A549 (cell line): ENCODE data around the gene CCDC85C. TPM values are rescaled to one million over a fixed set of nuclear protein-coding genes. Genes with fewer than 3 reads are reported as not detected.

Experiments used
- ATAC-seq, 2 experiments: fragments of 200-7000 bp in 1 of 2; fragments of >200 bp in 1 of 2; cut with Nextera tagmentation in 1 of 2; cut with Tn5 transposase in 1 of 2; 3 replicates each; pipeline versions ENCODE4 v1.8.0 to v1.9.1; 2018 to 2020; ENCODE audit warnings: mild to moderate bottlenecking in 1 of 2, moderate library complexity in 1 of 2
- CTCF ChIA-PET: fragments of 300-600 bp; sonication (Branson Sonifier 250); formaldehyde crosslinking; extraction: SDS; loops from one replicate; lab custom pipeline; 2021; ENCODE audit warnings: antibody characterized with exemption, inconsistent platforms; lab: Yijun Ruan, JAX
- POLR2A ChIA-PET: fragments of 350-600 bp; formaldehyde crosslinking; extraction: SDS; loops from one replicate; lab custom pipeline; 2021; ENCODE audit warnings: antibody characterized with exemption, inconsistent platforms; lab: Yijun Ruan, JAX
- DNase-seq, 2 experiments: peaks; one replicate each; pipeline versions ENCODE4 v3.0.0 to v3.0.0-alpha.2; 2011 to 2016; ENCODE audit warnings: low read depth in 1 of 2, low spot score in 1 of 2
- FAIRE-seq: peaks from 2 replicates; lab custom pipeline; 2011; peaks lifted over from hg19 to GRCh38; lab: Jason Lieb, UNC
- H3K27ac ChIP-seq, 2 experiments: fragments of >200 bp; sonication (Bioruptor Twin); formaldehyde crosslinking; 3 replicates each; pipeline ENCODE4 v1.5.1; 2016 to 2017
- H3K4me1 ChIP-seq: fragments of >200 bp; sonication (Bioruptor Twin); formaldehyde crosslinking; 3 replicates; pipeline ENCODE4 v1.6.1; 2016
- H3K4me2 ChIP-seq: fragments of >200 bp; sonication (Bioruptor Twin); formaldehyde crosslinking; 3 replicates; pipeline ENCODE4 v1.6.1; 2016
- H3K4me3 ChIP-seq: fragments of >200 bp; sonication (Bioruptor Twin); formaldehyde crosslinking; 3 replicates; pipeline ENCODE4 v1.5.1; 2016
- H3K9me3 ChIP-seq: fragments of >200 bp; sonication (Bioruptor Twin); formaldehyde crosslinking; 3 replicates; pipeline ENCODE4 v1.6.1; 2016
- BCL3 ChIP-seq: fragments of >200 bp; sonication (Bioruptor Twin); formaldehyde crosslinking; IDR thresholded peaks from 3 replicates; pipeline ENCODE4 v1.6.1; 2016
- BHLHE40 ChIP-seq: IDR thresholded peaks from 2 replicates; pipeline ENCODE4 v1.6.1; 2012; ENCODE audit warnings: low read depth, low read length, inconsistent platforms
- CEBPB ChIP-seq, 2 experiments: fragments of >200 bp in 1 of 2; sonication (Bioruptor Twin) in 1 of 2; formaldehyde crosslinking in 1 of 2; IDR thresholded peaks; 2 replicates each; pipeline ENCODE4 v1.6.1; 2012 to 2016
- EHMT2 ChIP-seq: fragments of 200-600 bp; sonication (generic); IDR thresholded peaks from 2 replicates; pipeline ENCODE4 v1.6.1; 2016; ENCODE audit warnings: antibody characterized with exemption, low read depth, mild to moderate bottlenecking, moderate library complexity
- FOSB ChIP-seq: fragments of 250-450 bp; sonication (Bioruptor Pico); IDR thresholded peaks from 2 replicates; pipeline ENCODE4 v1.5.0; 2020; ENCODE audit warnings: mild to moderate bottlenecking, moderate library complexity
- FOSL2 ChIP-seq, 2 experiments: fragments of 450-650 bp in 1 of 2; fragments of >200 bp in 1 of 2; sonication (Bioruptor Twin) in 1 of 2; formaldehyde crosslinking; IDR thresholded peaks; 2 replicates each; pipeline versions ENCODE4 v1.5.0 to v1.6.1; 2016 to 2020; ENCODE audit warnings: mild to moderate bottlenecking in 1 of 2, moderate library complexity in 1 of 2
- FOXS1 ChIP-seq: fragments of 250-450 bp; sonication (Bioruptor Pico); IDR thresholded peaks from 2 replicates; pipeline ENCODE4 v1.5.0; 2020; ENCODE audit warnings: mild to moderate bottlenecking, moderate library complexity
- HDAC2 ChIP-seq: fragments of 200-600 bp; sonication (generic); IDR thresholded peaks from 2 replicates; pipeline ENCODE4 v1.6.1; 2016
- HMGXB4 ChIP-seq: fragments of 250-450 bp; sonication (Bioruptor Pico); IDR thresholded peaks from 2 replicates; pipeline ENCODE4 v1.5.0; 2021; ENCODE audit warnings: mild to moderate bottlenecking, moderate library complexity, borderline replicate concordance
- HOXB13 ChIP-seq: fragments of 250-450 bp; sonication (Bioruptor Pico); IDR thresholded peaks from 2 replicates; pipeline ENCODE4 v1.5.0; 2020; ENCODE audit warnings: low read depth, mild to moderate bottlenecking, moderate library complexity
- MAX ChIP-seq: IDR thresholded peaks from 2 replicates; pipeline ENCODE4 v1.6.1; 2012
- POLR2A ChIP-seq: IDR thresholded peaks from 2 replicates; pipeline ENCODE4 v1.6.1; 2012; ENCODE audit warnings: mild to moderate bottlenecking, low read length
- POLR2AphosphoS2 ChIP-seq: conservative IDR thresholded peaks from 2 replicates; pipeline ENCODE4 v1.6.1; 2012; ENCODE audit warnings: low read length, improper control_type of control experiment, inconsistent platforms
- RARB ChIP-seq: fragments of 250-450 bp; sonication (Bioruptor Pico); IDR thresholded peaks from 2 replicates; pipeline ENCODE4 v1.8.0; 2021; ENCODE audit warnings: mild to moderate bottlenecking, moderate library complexity
- SMC3 ChIP-seq: fragments of >200 bp; sonication (Bioruptor Twin); formaldehyde crosslinking; IDR thresholded peaks from 3 replicates; pipeline ENCODE4 v1.6.1; 2018; ENCODE audit warnings: inconsistent platforms
- WGBS: methylation state at CpG from one replicate; pipeline ENCODE4 v1.1.6; 2017; ENCODE audit errors: missing lambda C conversion rate; 5-methylcytosine and 5-hydroxymethylcytosine counted together
- polyA plus RNA-seq, 4 experiments: library from polyadenylated mRNA; depleted of rRNA in 3 of 4; stranded (reverse); fragments of >200 nt; fragmentation: RNase III in 1 of 4; extraction: RNeasy Plus Mini Kit Qiagen cat#74134 plus additional on column Dnase treatment in 1 of 4; gene quantifications; 2 replicates in 3 of 4; 3 replicates in 1 of 4; pipeline ENCODE4 v1.2.3, GENCODE V29; 2011 to 2017
- TF ChIP-seq, protein P1 (sequence below): IDR thresholded peaks from 2 replicates; pipeline ENCODE4 v1.6.1; 2012

CCDC85C gene
- polyA plus RNA-seq, 2 of the 4 experiments (the other 2 are of a cell fraction): 11.4 to 31.4 TPM

DNA sequence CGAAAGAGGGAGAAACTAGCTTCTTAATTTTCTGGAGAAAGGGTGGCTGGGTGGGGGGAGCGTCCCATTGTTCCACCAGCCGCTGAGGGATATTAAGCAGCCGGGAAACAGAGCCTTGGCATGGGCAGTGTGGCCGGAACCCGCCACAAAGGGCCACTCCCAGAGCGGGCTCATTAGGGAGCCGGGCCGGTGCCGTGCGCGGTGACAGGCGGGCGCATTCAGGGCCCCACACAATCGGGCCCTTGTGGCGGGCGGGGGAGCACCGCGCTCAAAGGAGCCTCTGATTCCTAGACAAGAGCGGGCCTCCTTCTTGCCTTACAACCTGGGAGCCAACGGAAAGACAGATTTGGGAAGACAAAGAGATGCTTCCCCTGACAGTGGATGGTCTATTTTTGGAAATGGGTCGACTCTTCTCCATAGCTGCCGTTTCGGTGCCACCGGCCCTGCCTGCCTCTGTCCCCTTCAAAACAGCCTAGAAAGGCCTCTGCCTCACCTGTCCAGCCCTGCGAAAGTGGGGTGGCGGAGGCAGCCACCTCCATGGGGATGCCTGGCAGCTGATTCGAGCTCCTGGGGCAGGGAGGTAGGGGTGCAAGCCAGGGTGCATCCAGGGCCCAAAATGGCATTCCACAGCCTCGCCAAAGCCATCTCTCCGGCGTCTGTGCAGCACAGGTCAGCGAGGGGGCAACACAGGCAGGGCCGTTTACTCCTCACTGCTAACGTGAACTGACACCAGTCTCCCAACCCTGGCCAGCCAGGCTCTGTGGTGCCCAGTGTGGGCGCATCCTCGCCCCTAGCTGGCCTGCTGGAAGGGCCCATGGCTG, 10.9 kb downstream of the CCDC85C start:
- no peaks in the 10 kb centered on the region for H3K9me3 ChIP-seq
- no peak overlapping the region; a peak in 1 of 6 replicates for H3K27ac ChIP-seq
- CTCF ChIA-PET: interaction anchor here (0.9 to 2.2 kb wide), 5 partner anchors 12 to 37 kb away, joined by 3 to 10 read pairs (median 5); no protein-coding TSS in a partner anchor
- no peak for ATAC-seq
- WGBS: 91% methylated on average over 29 of the region's 36 CpGs
- no peak overlapping the region for H3K4me2 ChIP-seq
- no peak overlapping the region for H3K4me3 ChIP-seq
- H3K4me1 ChIP-seq: peaks cover 61% of the 10 kb centered on the region
- no peak for FAIRE-seq
- TF ChIP-seq BCL3 (no peak), CEBPB (IDR thresholded peaks at IDR 0.05) (no peak), HDAC2 (no peak), EHMT2 (no peak)
- no peak for DNase-seq
- POLR2A ChIA-PET: no interaction called here

DNA sequence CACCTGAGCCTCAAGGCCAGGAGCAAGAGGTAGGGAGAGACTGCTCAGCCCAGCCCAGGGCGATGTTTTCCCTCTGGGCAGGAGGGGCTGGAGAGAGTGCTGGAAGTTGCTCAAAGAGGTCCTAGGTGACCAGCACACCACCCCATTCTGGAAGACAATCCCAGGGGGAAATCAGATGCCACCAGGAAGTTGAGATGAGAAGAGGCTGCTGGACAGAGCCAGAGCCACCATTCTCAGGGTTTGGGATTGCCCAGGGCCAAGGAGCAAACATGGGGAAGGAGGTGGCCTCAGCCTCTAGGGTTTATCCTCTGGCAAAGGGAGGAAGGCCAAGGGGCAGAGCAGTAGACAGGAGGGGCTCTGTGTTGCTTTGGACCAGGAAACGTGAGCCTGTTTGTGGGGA, 11.6 kb downstream of the CCDC85C start:
- Histone ChIP-seq H3K9me3 (no peaks in the 10 kb centered on the region), H3K27ac (peak overlapping the region in 1 of 2 experiments; percentile 44; a peak in 1 of 6 replicates), H3K4me3 (no peak overlapping the region), H3K4me2 (no peak overlapping the region)
- CTCF ChIA-PET: interaction anchor here (0.9 to 5.8 kb wide), 2 partner anchors 13 to 17 kb away, joined by 3 to 31 read pairs; no protein-coding TSS in a partner anchor
- 76% methylated on average over 2 of the region's 2 CpGs for WGBS
- POLR2A ChIA-PET: no interaction called here
- FAIRE-seq: no peak
- no peak for DNase-seq
- ATAC-seq: no peak
- TF ChIP-seq HMGXB4 (CRISPR knock-in tag) (no peak), SMC3 (no peak), CEBPB (IDR thresholded peaks at IDR 0.05) (no peak), BHLHE40 (no peak), EHMT2 (no peak), HOXB13 (CRISPR knock-in tag) (no peak), RARB (CRISPR knock-in tag) (no peak), MAX (no peak), POLR2A (no peak), FOXS1 (CRISPR knock-in tag) (no peak)
- TF ChIP-seq, all 56 proteins: peak for 0
- H3K4me1 ChIP-seq: peaks cover 61% of the 10 kb centered on the region

- POLR2A ChIA-PET: no interaction called here
- no peak for DNase-seq
- 73% methylated on average over 14 of the region's 28 CpGs for WGBS
Observed at GRCh38 chr14:99590746-99591555, 13.1 kb downstream of the CCDC85C start.

More at GRCh38 chr14:99590746-99591555, 13.1 kb downstream of the CCDC85C start:
- peaks cover 61% of the 10 kb centered on the region for H3K4me1 ChIP-seq
- peak; percentile 36 to 66; a peak in 3 of 6 replicates for ATAC-seq
- CTCF ChIA-PET: interaction anchor here (0.8 to 5.8 kb wide), 6 partner anchors 11 to 28 kb away, joined by 3 to 31 read pairs (median 6); no protein-coding TSS in a partner anchor
- no peak for FAIRE-seq
- peak overlapping the region in 1 of 2 experiments; percentile 74; a peak in 3 of 6 replicates for H3K27ac ChIP-seq
- peak overlapping the region; percentile 59 for H3K4me2 ChIP-seq
- TF ChIP-seq FOSL2 (IDR thresholded peaks at IDR 0.05) (no peak), FOSL2 (CRISPR knock-in tag; IDR thresholded peaks at IDR 0.05) (0 out of 2 replicates have a peak, but pooled peaks have one; percentile 41), FOSB (no peak), POLR2AphosphoS2 (no peak)
- TF ChIP-seq, protein P1, sequence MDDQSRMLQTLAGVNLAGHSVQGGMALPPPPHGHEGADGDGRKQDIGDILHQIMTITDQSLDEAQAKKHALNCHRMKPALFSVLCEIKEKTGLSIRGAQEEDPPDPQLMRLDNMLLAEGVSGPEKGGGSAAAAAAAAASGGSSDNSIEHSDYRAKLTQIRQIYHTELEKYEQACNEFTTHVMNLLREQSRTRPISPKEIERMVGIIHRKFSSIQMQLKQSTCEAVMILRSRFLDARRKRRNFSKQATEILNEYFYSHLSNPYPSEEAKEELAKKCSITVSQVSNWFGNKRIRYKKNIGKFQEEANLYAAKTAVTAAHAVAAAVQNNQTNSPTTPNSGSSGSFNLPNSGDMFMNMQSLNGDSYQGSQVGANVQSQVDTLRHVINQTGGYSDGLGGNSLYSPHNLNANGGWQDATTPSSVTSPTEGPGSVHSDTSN: no peak
- no peaks in the 10 kb centered on the region for H3K9me3 ChIP-seq
- no peak overlapping the region for H3K4me3 ChIP-seq
